SK-MEL-5 (cell line): ENCODE data around the gene CD36. TPM values are rescaled to one million over a fixed set of nuclear protein-coding genes. Genes with fewer than 3 reads are reported as not detected.
A peak's percentile ranks its signal among the peaks of the same experiment; 100 is the strongest.
"Not testable (repeated sequence)": the region's sequence is repeated elsewhere in the genome, so short reads cannot be mapped to it uniquely, and the experiment has no call there.

Experiments
- DNase-seq: peaks from one replicate; pipeline ENCODE4 v3.0.0-alpha.2; 2016; ENCODE audit warnings: low read depth, low spot score
- in situ Hi-C: cut with HindIII; loops from 2 replicates; pipeline ENCODE4 v1.10.0; 2016; ENCODE audit warnings: low sequenced_read_pairs, high pct_unique_total_duplicates, low pct_unique_long_range_greater_than_20kb
- total RNA-seq: library from RNA; depleted of rRNA; stranded (reverse); fragments of >200 nt; shearing (Covaris generic); gene quantifications from 2 replicates; pipeline ENCODE4 v1.2.3, GENCODE V29; 2014

The CD36 gene
- total RNA-seq, 1 experiment from 2014 or later: 45.5 TPM

DNA sequence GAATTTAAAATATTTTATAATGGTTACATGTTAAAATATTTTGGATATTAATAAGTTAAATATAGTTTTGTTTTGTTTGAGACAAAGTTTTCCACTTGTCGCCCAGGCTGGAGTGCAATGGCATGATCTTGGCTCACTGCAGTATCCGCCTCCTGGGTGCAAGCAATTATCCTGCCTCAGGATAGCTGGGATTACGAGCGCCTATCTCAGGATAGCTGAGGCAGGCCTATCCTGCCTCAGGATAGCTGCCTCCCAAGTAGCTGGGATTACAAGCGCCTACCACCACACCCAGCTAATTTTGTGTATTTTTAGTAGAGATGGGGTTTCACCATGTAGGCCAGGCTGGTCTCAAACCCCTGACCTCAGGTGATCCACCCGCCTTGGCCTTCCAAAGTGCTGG lies 30.9 kb downstream of the CD36 start:
- in situ Hi-C loops: loop anchor here (25.0 kb wide), 2 partner anchors 232 to 532 kb away; partner anchors contain the start of gene GNAI1

DNA sequence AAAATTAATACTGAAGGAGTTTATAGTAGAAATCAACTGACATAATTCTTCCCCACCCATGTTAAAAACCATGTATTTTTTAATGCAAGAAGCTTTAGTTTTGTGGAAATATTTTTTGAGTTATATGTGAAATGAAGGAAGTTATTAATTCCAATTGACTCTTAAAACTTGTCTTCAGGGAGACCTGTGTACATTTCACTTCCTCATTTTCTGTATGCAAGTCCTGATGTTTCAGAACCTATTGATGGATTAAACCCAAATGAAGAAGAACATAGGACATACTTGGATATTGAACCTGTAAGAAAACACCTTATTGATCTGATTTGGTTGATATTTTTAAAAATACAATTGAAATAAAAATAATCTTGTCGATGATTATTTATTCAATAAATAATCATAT lies 33.3 kb downstream of the CD36 start:
- no peak for DNase-seq
- in situ Hi-C loops: loop anchor here (25.0 kb wide), 2 partner anchors 234 to 534 kb away; partner anchors contain the start of gene GNAI1

More for the DNA sequence above, 30.9 kb downstream of the CD36 start:
- not testable (repeated sequence) for DNase-seq

DNA sequence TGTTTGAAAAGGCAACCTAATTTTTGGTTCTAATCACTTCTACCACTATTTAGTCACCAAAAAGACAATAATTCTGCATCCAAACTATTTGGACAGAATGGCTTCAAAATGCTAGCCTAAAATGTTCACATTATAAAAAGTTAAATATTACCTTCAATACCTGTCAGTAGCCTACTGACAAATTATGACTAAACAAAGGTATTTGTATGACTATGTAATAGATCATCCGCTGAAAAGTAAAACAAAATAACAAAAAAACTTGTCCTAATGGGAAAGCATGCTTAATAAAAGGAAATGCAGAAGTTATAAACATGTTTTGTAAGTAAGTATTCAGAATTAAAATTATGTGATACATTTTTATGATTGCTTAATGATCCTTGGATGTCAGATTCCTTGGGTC lies 36.6 kb downstream of the CD36 start:
- in situ Hi-C loops: no loop called here

DNA sequence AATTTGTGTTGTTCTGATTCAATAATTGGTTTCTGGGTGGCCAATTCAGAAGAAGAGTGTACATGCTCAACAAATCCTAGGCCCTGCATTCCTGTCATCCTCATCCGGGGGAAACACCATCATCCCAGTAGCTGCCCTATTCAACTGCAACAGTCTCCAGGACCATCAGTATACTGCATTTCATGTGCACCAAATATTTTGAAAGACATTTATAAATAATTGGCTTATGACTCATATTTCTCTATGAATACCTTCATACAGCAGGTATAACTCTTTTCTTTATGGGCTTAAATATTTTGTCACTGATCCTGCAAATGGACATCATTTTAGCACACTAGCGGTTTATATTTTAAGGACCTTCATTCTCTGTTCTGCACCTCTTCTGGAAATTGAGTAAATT lies 38.0 kb downstream of the CD36 start:
- in situ Hi-C loops: no loop called here
- no peak for DNase-seq

More for the DNA sequence above, 36.6 kb downstream of the CD36 start:
- DNase-seq: no peak

DNA sequence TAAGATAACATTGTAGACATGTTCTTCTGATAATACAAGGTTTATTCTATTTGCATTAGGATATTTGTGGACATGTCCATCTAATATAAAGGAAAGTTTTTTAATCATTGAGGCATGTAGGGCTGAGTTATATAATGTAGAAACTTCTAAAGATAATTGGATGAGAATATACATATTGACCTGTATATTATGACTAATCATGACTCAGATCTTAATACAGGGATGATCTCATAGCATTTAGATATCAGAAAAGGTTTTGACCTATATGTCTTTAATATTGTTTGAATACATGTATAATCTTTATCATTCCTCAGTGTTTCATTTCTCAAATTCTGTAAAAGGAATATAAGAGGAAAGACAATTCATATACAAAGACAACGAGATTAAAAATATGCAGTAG lies 39.2 kb downstream of the CD36 start:
- DNase-seq: no peak
- in situ Hi-C loops: no loop called here

DNA sequence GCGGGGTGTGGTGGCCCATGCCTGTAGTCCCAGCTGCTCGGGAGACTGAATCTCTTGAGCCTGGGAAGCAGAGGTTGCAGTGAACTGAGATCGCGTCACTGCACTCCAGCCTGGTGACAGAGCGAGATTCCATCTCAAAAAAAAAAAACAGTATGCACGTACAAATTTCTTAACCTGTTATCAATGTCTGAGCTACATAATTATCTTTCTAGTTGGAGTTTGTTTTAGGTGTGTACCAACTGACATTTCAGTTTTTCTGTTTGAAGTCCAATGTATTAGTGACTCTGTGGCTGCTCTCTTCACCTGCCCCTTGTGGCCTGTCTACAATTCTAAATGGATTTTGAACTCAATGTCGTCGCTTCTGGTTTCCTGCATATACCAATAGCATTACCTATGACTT lies 40.3 kb downstream of the CD36 start:
- in situ Hi-C loops: no loop called here
- no peak for DNase-seq

DNA sequence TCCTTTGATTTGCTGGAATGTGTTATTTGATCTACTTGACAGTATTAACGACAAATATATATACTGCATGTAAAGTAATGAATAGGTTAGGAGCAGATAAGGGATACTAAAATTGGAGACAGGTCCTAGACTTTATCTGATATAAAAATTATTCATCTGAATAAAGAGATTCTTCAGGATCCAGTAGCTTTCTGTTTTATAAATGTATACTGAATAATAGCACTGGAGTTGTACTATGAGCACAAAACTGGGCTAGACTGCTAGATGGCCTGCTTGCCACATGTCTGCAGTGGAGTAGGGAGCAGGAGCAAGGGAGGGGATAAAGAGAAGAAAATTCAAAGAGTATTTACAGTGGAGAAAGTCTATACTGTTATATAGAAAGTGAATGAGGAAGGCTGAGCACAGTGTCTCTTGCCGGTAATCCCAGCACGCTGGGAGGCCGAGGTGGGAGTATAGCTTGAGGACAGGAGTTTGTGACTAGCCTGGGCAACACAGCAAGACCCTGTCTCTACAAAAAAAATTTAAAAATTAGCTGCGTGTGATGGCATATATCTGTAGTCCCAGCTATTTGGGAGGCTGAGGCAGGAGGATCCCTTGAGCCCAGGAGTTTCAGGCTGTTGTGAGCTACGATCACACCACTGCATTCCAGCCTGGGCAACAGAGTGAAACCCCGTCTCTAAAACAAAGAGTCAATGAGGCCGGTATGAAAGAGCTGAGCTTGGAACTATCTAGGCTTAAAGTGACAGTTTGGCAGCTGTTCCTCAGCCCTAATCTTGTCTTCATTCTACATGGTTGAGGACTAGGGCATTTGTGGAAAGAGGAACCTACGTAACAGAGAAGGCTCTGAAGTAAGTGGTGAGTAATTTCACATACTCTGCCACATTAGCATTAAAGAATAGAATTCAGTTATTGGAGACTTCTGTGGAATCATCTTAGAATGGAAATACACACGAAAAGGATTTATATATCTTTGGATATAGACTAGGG lies 41.8 kb downstream of the CD36 start:
- no peak for DNase-seq
- in situ Hi-C loops: no loop called here

DNA sequence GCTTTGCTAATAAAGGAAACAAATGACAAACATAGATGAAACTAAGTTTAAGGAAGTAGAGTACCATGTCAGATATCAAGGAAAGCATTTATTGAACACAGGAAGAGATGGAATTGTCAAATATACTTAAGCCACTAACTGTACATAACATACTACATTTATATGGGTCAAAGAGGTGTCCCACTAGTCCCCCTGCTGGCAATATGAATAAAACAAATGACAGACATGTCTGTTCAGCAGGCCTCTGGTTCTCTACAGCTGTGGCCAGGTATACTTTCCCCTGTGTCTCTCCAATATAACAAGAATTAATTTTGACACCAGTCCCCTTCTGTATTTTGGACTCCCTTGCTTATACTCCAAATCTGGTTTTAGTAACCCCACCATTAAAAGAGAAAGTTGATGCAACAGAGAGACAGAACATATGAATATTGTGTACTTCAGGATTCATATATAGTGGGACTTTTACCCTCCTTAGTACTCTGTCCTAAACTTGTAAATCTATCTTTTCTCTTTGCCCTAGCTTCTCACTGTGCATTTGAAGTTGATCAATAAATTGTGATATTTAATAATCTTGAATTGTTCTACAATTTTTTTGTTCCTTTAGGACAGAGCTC lies 42.9 kb downstream of the CD36 start:
- DNase-seq: peak; percentile 77
- in situ Hi-C loops: no loop called here

DNA sequence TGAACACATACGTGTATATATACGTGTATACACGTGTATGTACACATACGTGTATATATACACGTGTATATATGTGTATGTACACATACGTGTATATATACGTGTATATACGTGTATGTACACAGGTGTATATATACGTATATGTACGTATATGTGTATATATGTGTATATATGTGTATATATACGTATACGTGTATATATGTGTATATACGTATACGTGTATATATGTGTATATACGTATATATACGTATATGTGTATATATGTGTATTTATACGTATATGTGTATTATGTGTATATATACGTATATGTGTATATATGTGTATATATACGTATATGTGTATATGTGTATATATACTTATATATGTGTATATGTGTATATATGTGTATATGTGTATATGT lies 44.3 kb downstream of the CD36 start:
- DNase-seq: no peak
- in situ Hi-C loops: no loop called here

DNA sequence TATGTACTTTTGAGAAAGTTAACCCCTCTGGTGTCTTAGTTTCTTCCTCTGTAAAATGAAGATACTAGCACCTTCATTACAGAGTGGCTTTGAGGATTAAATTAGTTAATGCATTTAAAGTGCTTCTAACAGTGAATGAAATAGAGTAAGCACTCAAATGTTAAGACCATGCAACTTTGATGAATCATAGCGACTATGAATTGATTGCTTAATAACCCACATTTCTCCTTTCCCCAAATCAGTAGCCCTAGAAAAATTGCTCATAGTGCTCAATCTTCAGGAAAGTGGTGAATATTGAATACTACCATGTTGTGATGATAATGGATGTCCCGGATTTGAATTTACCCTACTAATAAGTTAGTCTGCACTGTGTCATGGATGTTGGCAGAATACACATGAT lies 48.1 kb downstream of the CD36 start:
- DNase-seq: no peak

DNA sequence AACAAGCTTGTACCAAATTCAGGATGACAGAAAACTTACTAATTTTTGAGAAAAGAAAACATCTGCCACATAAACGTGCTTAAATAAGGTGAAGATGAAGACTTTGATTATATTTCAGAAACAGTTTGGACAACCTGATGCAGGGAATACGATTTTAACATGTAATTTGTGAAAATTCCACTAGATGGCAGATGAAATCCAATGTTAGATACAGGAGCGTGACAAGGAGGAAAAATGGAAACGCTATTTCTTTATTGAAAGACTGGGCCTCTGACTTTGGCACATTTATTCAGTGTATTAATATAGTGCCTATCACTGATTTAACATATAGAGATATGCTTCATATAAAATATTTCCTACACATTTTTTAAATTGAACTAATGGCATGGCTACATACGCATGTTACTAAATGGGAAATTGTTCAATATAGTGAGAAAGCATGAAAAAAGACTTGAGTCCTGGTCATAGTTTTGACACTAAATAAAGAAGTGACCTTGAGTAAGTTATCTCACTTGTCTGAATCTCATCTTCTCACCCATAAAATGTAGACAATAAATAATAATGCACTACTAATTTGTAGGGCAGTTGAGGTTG lies 60.7 kb downstream of the CD36 start:
- in situ Hi-C loops: no loop called here
- DNase-seq: peak; percentile 86

More for the DNA sequence above, 48.1 kb downstream of the CD36 start:
- in situ Hi-C loops: no loop called here

DNA sequence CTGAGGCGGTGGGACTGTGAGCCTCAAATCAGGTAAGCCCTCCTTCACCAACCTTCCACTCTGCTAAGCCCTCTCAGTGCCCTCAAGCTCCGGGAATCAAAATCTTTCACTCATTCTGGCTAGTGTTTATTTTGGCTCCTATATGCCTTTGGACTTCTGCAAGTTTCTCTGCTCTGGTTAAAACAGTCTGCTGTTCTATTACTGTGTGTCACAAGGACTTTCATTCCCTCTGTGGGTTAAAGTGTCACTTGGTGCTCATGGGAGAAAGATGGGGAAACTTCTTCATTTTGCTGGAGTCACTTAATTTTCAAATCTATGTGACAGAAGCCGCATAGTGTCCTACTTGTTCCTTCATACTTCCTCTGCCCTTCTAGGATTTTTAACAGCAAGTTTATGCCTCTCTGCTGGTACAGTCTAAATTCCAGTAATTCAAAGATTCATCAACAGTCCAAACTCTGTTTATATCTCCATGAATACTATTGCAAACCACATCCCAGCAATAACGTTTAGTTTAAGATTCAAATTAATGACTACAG lies 61.3 kb downstream of the CD36 start:
- no peak for DNase-seq
- in situ Hi-C loops: no loop called here

DNA sequence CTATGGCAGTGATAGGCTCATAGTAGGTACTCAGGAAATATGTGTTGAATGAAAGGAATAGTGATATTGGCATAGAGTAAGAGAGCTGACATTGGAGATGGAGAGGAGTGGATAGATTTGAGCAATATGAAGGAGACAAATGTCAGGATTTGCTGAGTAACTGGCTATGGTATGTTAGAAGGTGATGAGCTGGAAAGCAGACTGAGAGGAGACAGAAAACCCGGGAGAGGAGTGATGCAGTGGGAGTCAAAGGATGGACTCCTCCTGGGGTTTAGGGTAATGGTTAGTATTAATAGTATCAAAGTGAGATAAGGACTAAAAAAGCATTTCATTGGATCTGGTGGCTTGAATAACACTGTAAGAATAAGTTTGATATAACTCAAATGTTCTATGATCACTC lies 64.8 kb downstream of the CD36 start:
- DNase-seq: no peak
- in situ Hi-C loops: no loop called here

DNA sequence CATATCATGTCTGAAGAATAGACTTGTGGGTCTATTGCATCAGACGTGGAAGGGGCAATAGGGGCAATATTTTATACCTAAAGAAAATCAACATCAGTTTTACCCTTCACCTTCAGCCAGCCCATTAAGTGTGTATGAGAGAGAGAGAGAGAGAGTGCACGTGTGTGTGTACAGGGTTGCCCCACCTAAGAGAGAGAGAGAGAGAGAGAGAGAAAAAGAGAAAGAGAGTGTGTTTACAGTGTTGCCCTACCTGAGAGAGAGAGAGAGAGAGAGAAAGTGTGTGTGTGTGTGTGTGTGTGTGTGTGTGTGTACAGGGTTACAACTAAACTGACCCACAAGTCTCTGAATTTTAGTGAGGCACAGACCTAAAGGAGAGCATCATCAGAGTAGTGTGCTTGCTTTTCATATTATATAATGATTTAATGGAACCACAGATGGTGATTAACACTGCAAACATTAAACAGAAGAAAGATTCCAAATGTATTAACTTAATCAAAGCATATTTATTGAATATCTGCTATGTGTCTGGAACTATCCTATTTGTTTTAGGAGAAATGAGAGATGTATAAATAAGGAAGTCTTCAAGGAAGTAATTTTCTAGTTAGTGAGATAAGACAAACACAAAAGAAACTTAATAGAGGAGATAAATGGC lies 66.8 kb downstream of the CD36 start:
- in situ Hi-C loops: no loop called here
- no peak for DNase-seq

DNA sequence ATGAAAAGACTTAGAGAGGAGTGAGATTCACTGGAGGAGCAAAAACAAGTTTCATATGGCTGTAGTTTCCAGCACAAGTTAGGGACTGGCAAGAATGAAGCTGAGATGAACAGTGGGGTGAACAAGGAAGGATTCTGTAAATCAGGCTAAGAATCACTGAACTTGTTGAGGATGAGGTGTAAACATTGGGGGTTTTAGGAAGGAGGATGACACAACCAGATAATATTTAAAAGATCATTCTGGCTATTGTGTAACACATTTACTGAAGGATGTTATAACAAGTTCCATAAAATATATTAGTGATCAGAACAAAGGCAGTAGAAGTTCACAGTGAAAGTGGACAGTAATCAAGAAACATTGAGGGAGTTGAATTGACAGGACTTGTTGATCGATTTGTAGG lies 68.9 kb downstream of the CD36 start:
- in situ Hi-C loops: no loop called here
- DNase-seq: no peak

DNA sequence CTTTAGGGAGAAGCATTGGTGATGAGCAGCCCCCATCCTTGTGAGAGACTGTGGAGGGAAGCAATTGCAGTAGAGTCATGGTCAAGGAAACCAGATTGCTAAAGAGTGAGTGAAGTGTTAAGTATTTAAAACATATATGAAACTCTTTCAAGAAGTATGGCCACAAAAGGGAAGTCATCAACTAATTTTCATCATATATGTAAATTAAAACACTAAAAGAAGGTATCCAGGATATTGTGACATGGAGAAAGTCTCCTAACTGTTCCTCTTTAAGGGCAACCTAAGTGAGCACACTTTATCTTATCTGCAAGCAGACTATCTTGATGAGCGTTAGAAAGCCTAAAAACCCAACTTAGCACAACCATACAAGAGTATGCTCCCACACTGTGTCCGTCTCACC lies 69.7 kb downstream of the CD36 start:
- in situ Hi-C loops: no loop called here
- DNase-seq: no peak

DNA sequence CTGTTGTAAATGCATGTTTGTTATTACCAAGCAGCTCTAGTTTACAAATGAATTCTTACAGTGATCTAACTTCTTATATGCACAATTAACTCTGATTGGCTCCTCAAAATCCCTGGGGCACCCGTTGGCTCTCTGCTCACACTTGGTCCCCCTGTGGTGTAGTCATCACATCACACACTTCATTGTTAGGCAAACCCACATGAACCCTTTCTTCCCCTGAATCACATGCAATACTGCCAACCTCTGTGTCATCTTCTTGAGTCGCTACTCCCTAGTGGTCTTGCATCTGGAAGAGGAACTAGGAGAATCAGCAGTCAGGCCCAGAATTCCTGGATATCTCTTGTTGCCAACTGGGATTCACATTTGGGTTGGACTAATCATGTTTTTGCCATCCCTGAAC lies 73.1 kb downstream of the CD36 start:
- peak; percentile 42 for DNase-seq
- in situ Hi-C loops: no loop called here

DNA sequence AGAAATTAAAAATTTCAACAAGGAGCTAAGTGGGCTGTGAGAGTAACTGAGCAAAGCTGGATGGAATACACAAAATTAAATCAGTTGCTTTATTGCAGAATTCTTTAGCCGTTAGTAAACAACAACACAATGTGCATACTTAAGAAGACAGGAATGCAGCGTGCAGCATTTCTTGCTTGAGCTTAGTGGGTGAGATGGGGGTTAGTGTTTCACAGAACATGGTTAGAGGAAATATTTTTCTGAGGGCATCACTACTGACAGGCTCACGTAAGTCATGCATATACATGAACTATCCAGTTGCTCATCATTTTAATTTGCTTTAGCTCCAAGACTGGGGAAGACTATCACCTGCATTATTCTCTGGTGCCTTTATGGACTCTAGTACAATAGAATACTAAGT lies 80.8 kb downstream of the CD36 start:
- no peak for DNase-seq
- in situ Hi-C loops: no loop called here
